Esophagus muscularis mucosa (tissue), 4 donors: ENCODE data around the gene MAMDC2. TPM values are rescaled to one million over a fixed set of nuclear protein-coding genes. Genes with fewer than 3 reads are reported as not detected.

Source experiments
- DNase-seq: peaks from one replicate; pipeline ENCODE4 v3.0.0-alpha.2; 2017; ENCODE audit errors: extremely low spot score
- H3K27ac ChIP-seq, 4 donors: fragments of 200-600 bp; sonication (generic); replicated peaks in 1 of 4; 1 replicate in 3 of 4; 2 replicates in 1 of 4; pipeline ENCODE4 v1.5.1; 2016 to 2019; ENCODE audit warnings: mild to moderate bottlenecking in 1 of 4
- H3K27me3 ChIP-seq, 4 donors: fragments of 200-600 bp; sonication (generic); one replicate each; pipeline versions ENCODE4 v1.5.1 to v1.6.0; 2016 to 2019
- H3K36me3 ChIP-seq, 4 donors: fragments of 200-600 bp; sonication (generic); one replicate each; pipeline ENCODE4 v1.5.1; 2016 to 2019
- H3K4me1 ChIP-seq, 4 donors: fragments of 200-600 bp; sonication (generic); one replicate each; pipeline ENCODE4 v1.5.1; 2016 to 2019
- H3K4me3 ChIP-seq, 4 donors: fragments of 200-600 bp; sonication (generic); 1 replicate in 2 of 4; 2 replicates in 2 of 4; pipeline ENCODE4 v1.5.1; 2016 to 2019; ENCODE audit warnings: mild to moderate bottlenecking in 4 of 4, moderate library complexity in 1 of 4
- H3K9me3 ChIP-seq, 4 donors: fragments of 200-600 bp; sonication (generic); 1 replicate in 3 of 4; 2 replicates in 1 of 4; pipeline ENCODE4 v1.5.1; 2016 to 2019
- CTCF ChIP-seq, 3 experiments: fragments of 200-600 bp in 2 of 3; fragments of 450-650 bp in 1 of 3; sonication (generic) in 2 of 3; IDR thresholded peaks; one replicate each; pipeline ENCODE4 v1.5.1; 2017 to 2019; ENCODE audit warnings: antibody characterized with exemption in 3 of 3, mild to moderate bottlenecking in 2 of 3, moderate library complexity in 1 of 3
- EP300 ChIP-seq: sonication (generic); formaldehyde crosslinking; IDR thresholded peaks from one replicate; pipeline ENCODE4 v1.6.1; 2017; ENCODE audit warnings: antibody characterized with exemption
- POLR2A ChIP-seq: fragments of 450-650 bp; IDR thresholded peaks from one replicate; pipeline ENCODE4 v1.6.1; 2017; ENCODE audit warnings: antibody characterized with exemption, moderate library complexity, mild to moderate bottlenecking, low read depth
- POLR2AphosphoS5 ChIP-seq, 2 donors: sonication (generic); formaldehyde crosslinking; IDR thresholded peaks; one replicate each; pipeline ENCODE4 v1.6.1; 2017; ENCODE audit warnings: antibody characterized with exemption in 2 of 2
- WGBS: methylation state at CpG from one replicate; pipeline ENCODE4 v1.1.5; 2018; 5-methylcytosine and 5-hydroxymethylcytosine counted together
- intact Hi-C: fragments of 100-400 bp; cut with DNase I; formaldehyde crosslinking; loops from one replicate; pipeline ENCODE4 v1.15.1; 2023
- total RNA-seq, 4 donors: library from RNA; depleted of rRNA; stranded (reverse); fragments of >200 nt; gene quantifications; one replicate each; pipeline versions ENCODE4 v1.1.0 to v1.2.1, GENCODE V29; 2016

Gene MAMDC2, protein sequence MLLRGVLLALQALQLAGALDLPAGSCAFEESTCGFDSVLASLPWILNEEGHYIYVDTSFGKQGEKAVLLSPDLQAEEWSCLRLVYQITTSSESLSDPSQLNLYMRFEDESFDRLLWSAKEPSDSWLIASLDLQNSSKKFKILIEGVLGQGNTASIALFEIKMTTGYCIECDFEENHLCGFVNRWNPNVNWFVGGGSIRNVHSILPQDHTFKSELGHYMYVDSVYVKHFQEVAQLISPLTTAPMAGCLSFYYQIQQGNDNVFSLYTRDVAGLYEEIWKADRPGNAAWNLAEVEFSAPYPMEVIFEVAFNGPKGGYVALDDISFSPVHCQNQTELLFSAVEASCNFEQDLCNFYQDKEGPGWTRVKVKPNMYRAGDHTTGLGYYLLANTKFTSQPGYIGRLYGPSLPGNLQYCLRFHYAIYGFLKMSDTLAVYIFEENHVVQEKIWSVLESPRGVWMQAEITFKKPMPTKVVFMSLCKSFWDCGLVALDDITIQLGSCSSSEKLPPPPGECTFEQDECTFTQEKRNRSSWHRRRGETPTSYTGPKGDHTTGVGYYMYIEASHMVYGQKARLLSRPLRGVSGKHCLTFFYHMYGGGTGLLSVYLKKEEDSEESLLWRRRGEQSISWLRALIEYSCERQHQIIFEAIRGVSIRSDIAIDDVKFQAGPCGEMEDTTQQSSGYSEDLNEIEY
- 100 to 1,000 TPM; 115 to 147 (median 126) TPM for total RNA-seq

DNA sequence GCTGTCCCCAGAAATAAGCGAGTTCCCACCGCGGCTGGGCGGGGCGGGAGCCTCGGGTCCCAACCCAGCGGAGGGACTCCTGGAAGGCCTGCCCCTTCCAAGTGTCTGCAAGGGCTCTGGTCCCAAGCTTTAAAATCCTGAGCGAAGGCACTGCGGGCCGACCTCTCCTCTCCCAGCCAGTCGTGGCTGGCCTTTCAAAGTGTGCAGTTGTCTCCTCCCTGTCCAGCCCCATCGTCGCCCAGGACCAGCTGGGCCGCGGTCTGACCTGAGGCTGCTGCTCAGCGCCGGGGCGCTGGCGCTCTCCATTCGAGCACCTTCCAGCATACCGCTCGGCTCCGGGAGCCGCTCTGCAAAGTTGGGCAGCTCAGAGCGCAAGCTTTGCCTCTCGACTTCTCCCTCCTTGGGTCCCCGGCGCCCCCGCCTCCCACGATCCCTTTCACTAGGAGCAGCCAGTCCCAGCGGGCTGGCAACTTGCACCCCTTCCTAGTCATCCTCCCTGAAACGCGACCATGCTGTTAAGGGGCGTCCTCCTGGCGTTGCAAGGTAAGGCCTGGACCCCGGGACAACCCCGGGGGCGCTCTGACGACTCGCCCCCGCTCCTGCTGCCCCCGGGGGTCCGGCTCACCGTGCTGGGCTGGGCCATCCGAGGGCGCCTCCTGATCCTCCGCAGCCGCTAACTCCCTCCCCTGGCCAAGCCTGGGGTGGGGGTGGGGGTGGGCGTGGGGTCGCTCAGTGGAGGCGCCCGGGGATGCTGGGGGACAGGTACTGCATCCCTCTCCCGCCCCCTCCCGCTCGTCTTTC lies at the start of gene MAMDC2:
Gene MAMDC2 (plus strand): TSS at position 160 of the 801 bp plus-strand sequence. CDS start 350 bp downstream, at position 510.
- H3K4me1 ChIP-seq = peaks cover 35 to 90% (median 77%) of the 10 kb centered on the region in 4 donors
- peak within 1 kb of the TSS; percentile 91 to 96 (median 94) for H3K27ac ChIP-seq
- WGBS = 2% methylated on average over 25 of the region's 55 CpGs
- H3K4me3 ChIP-seq = peak within 1 kb of the TSS; percentile 75 to 85 (median 78)
- intact Hi-C loops = loop anchor here (5.0 kb wide), 2 partner anchors 68 to 72 kb away; no protein-coding TSS in a partner anchor
- DNase-seq = peak; percentile 92
- no peak for TF ChIP-seq CTCF (IDR thresholded peaks at IDR 0.05)
- TF ChIP-seq POLR2A = peak; percentile 25
- TF ChIP-seq POLR2AphosphoS5 (IDR thresholded peaks at IDR 0.05) = peak; percentile 76 to 91
- TF ChIP-seq EP300 = no peak
- no peaks in the 10 kb centered on the region for H3K27me3 ChIP-seq
- no peaks in the 10 kb centered on the region for H3K9me3 ChIP-seq
- peaks cover 0 to 17% (median 2%) of the 10 kb centered on the region in 4 donors for H3K36me3 ChIP-seq

GRCh38 chr9:69995846-69996245 lies 47.8 kb upstream of the MAMDC2 start:
- intact Hi-C loops = no loop called here
- H3K4me3 ChIP-seq = no peak overlapping the region
- peak overlapping the region in 2 of 4 donors; percentile 15 to 40 for H3K27ac ChIP-seq
- TF ChIP-seq POLR2AphosphoS5 (IDR thresholded peaks at IDR 0.05) (no peak), POLR2A (no peak), CTCF (IDR thresholded peaks at IDR 0.05) (no peak), EP300 (no peak)
- DNase-seq = no peak
- no peaks in the 10 kb centered on the region for H3K36me3 ChIP-seq
- peaks cover 3 to 23% (median 10%) of the 10 kb centered on the region in 4 donors for H3K4me1 ChIP-seq
- WGBS = 88% methylated on average over 1 of the region's 1 CpG
- no peaks in the 10 kb centered on the region for H3K27me3 ChIP-seq
- no peaks in the 10 kb centered on the region for H3K9me3 ChIP-seq

DNA sequence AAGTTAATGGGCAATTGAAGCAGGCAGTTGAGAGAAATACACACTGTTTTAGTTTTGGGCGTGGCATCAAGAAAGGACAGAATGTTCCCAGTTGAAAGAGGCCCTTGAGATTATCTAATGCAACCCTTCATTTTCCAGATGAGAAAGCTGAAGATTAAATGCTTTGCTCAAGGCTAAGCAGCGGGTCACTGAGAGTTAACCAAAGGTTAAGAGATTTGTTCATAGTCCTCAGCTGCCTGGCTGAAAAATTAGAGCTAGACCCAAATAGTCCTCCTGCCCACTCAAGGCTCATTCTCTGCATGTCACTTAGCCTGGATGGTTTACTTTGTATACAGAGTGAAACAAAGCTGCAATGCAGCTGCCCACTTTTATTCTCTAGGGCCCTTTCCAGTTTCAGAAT lies 46.7 kb upstream of the MAMDC2 start:
- Histone ChIP-seq H3K36me3 (no peaks in the 10 kb centered on the region), H3K27me3 (no peaks in the 10 kb centered on the region), H3K9me3 (no peaks in the 10 kb centered on the region), H3K4me1 (peaks cover 3 to 23% (median 10%) of the 10 kb centered on the region in 4 donors), H3K4me3 (no peak overlapping the region), H3K27ac (peak overlapping the region; percentile 12 to 65 (median 26))
- no peak for DNase-seq
- no peak for TF ChIP-seq POLR2A
- TF ChIP-seq POLR2AphosphoS5 (IDR thresholded peaks at IDR 0.05) = peak; percentile 5 to 59
- 69% methylated on average over 2 of the region's 2 CpGs for WGBS
- intact Hi-C loops = no loop called here

DNA sequence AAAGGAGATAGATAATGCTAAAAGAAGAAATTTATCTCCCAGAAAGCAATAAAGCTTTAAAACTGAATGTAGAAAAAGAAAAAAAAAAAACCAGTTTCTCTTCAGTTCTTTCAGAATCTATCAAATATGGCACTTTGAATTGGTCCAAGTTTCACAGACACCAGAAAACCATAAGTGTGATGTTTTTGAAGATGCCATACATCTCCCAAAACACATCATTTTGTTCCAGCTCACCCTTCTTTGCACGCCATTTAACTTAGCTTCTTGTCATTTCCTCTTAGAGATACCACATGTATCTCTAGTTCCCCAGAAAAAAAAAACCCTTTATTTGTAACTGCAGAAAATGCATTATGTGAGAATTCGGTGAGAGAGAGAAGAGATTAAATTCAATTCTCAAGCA lies 46.1 kb upstream of the MAMDC2 start:
- DNase-seq = no peak
- intact Hi-C loops = no loop called here
- peaks cover 3 to 23% (median 10%) of the 10 kb centered on the region in 4 donors for H3K4me1 ChIP-seq
- H3K4me3 ChIP-seq = no peak overlapping the region
- H3K27ac ChIP-seq = peak overlapping the region in 3 of 4 donors; percentile 20 to 65 (median 31)
- WGBS = 79% methylated on average over 2 of the region's 2 CpGs
- no peaks in the 10 kb centered on the region for H3K27me3 ChIP-seq
- no peak for TF ChIP-seq POLR2AphosphoS5 (IDR thresholded peaks at IDR 0.05)
- TF ChIP-seq CTCF (IDR thresholded peaks at IDR 0.05) = no peak
- no peak for TF ChIP-seq EP300
- no peak for TF ChIP-seq POLR2A
- no peaks in the 10 kb centered on the region for H3K36me3 ChIP-seq
- H3K9me3 ChIP-seq = no peaks in the 10 kb centered on the region
